Gastroesophageal sphincter (tissue), 4 donors: ENCODE measurements around the gene PTPN13. TPM values are rescaled to one million over a fixed set of nuclear protein-coding genes. Genes with fewer than 3 reads are reported as not detected.

Experiments used
- ATAC-seq: fragments of 150-250 bp; one replicate; pipeline ENCODE4 v1.9.1; 2016; ENCODE audit warnings: mild to moderate bottlenecking, moderate library complexity
- H3K27ac ChIP-seq, 4 donors: fragments of 200-600 bp; sonication (generic) in 3 of 4; 1 replicate in 3 of 4; 2 replicates in 1 of 4; pipeline ENCODE4 v1.5.1; 2016 to 2019
- H3K27me3 ChIP-seq: fragments of 200-600 bp; sonication (generic); one replicate; pipeline ENCODE4 v1.5.1; 2019
- H3K36me3 ChIP-seq, 2 donors: fragments of 200-600 bp; sonication (generic); one replicate each; pipeline ENCODE4 v1.5.1; 2019; ENCODE audit warnings: control low read depth in 1 of 2
- H3K4me1 ChIP-seq, 3 donors: fragments of 200-600 bp; sonication (generic); 1 replicate in 2 of 3; 2 replicates in 1 of 3; pipeline ENCODE4 v1.5.1; 2016 to 2019; ENCODE audit warnings: control low read depth in 2 of 3
- H3K4me3 ChIP-seq, 2 donors: fragments of 200-600 bp; sonication (generic); one replicate each; pipeline ENCODE4 v1.5.1; 2019; ENCODE audit warnings: mild to moderate bottlenecking in 1 of 2, moderate library complexity in 1 of 2
- H3K9me3 ChIP-seq, 3 donors: fragments of 200-600 bp; sonication (generic); one replicate each; pipeline ENCODE4 v1.5.1; 2017 to 2019; ENCODE audit warnings: control low read depth in 2 of 3
- CTCF ChIP-seq, 4 experiments: fragments of 200-600 bp in 2 of 4; fragments of 450-650 bp in 2 of 4; sonication (generic) in 1 of 4; IDR thresholded peaks; one replicate each; pipeline ENCODE4 v1.5.1; 2017 to 2019; ENCODE audit warnings: antibody characterized with exemption in 4 of 4, mild to moderate bottlenecking in 2 of 4, moderate library complexity in 2 of 4
- EP300 ChIP-seq: sonication (generic); formaldehyde crosslinking; IDR thresholded peaks from one replicate; pipeline ENCODE4 v1.6.1; 2017; ENCODE audit warnings: antibody characterized with exemption, mild to moderate bottlenecking
- POLR2A ChIP-seq, 2 donors: fragments of 450-650 bp; IDR thresholded peaks; one replicate each; pipeline ENCODE4 v1.6.1; 2017; ENCODE audit warnings: antibody characterized with exemption in 2 of 2, mild to moderate bottlenecking in 2 of 2, moderate library complexity in 1 of 2
- POLR2AphosphoS5 ChIP-seq: sonication (generic); formaldehyde crosslinking; IDR thresholded peaks from one replicate; pipeline ENCODE4 v1.6.1; 2017; ENCODE audit warnings: antibody characterized with exemption
- WGBS, 2 donors: methylation state at CpG; one replicate each; pipeline ENCODE4 v1.1.5; 2018; ENCODE audit warnings: low coverage in 1 of 2; 5-methylcytosine and 5-hydroxymethylcytosine counted together
- total RNA-seq, 4 donors: library from RNA; depleted of rRNA; stranded (reverse); fragments of >200 nt; gene quantifications; one replicate each; pipeline ENCODE4 v1.1.0, GENCODE V29; 2016

Gene PTPN13
- total RNA-seq, 4 donors from 2014 or later: 12.8 to 22.7 (median 20.7) TPM

GRCh38 chr4:86848732-86849619, 254.9 kb downstream of the PTPN13 start, which contains the start of gene SLC10A6:
SLC10A6 (minus strand) TSS chr4:86849384; CDS start chr4:86849115, 269 bp downstream.
- no peaks in the 10 kb centered on the region for H3K36me3 ChIP-seq
- no peaks in the 10 kb centered on the region for H3K27me3 ChIP-seq
- peak within 1 kb of the TSS in 1 of 2 donors; percentile 37 for H3K4me3 ChIP-seq
- WGBS, 2 donors: 64 to 65% methylated on average over 5 to 7 of the region's 11 CpGs
- H3K9me3 ChIP-seq: no peaks in the 10 kb centered on the region
- peak within 1 kb of the TSS in 3 of 4 donors; percentile 51 to 55 (median 53) for H3K27ac ChIP-seq
- TF ChIP-seq CTCF (IDR thresholded peaks at IDR 0.05) (no peak), POLR2A (IDR thresholded peaks at IDR 0.05) (no peak), EP300 (no peak), POLR2AphosphoS5 (no peak)
- peak; percentile 47 for ATAC-seq
- no peaks in the 10 kb centered on the region for H3K4me1 ChIP-seq

GRCh38 chr4:86853209-86853608, 259.1 kb downstream of the PTPN13 start:
- no peaks in the 10 kb centered on the region for H3K27me3 ChIP-seq
- WGBS, 2 donors: 67 to 84% methylated on average over 4 to 5 of the region's 5 CpGs
- H3K9me3 ChIP-seq: no peaks in the 10 kb centered on the region
- ATAC-seq: no peak
- H3K4me1 ChIP-seq: no peaks in the 10 kb centered on the region
- no peaks in the 10 kb centered on the region for H3K36me3 ChIP-seq
- TF ChIP-seq POLR2A (IDR thresholded peaks at IDR 0.05) (no peak), POLR2AphosphoS5 (no peak), EP300 (no peak), CTCF (IDR thresholded peaks at IDR 0.05) (no peak)
- H3K4me3 ChIP-seq: no peak overlapping the region
- H3K27ac ChIP-seq: no peak overlapping the region

GRCh38 chr4:86855572-86855971, 261.5 kb downstream of the PTPN13 start:
- Histone ChIP-seq H3K9me3 (no peaks in the 10 kb centered on the region), H3K27me3 (no peaks in the 10 kb centered on the region), H3K4me3 (no peak overlapping the region), H3K27ac (no peak overlapping the region), H3K36me3 (no peaks in the 10 kb centered on the region), H3K4me1 (no peaks in the 10 kb centered on the region)
- no peak for ATAC-seq
- TF ChIP-seq EP300 (no peak), CTCF (IDR thresholded peaks at IDR 0.05) (no peak)
- WGBS, 2 donors: 61 to 75% methylated on average over 2 of the region's 2 CpGs

GRCh38 chr4:86856896-86857295, 262.8 kb downstream of the PTPN13 start:
- Histone ChIP-seq H3K4me3 (no peak overlapping the region), H3K27me3 (no peaks in the 10 kb centered on the region), H3K9me3 (no peaks in the 10 kb centered on the region), H3K27ac (no peak overlapping the region), H3K36me3 (no peaks in the 10 kb centered on the region), H3K4me1 (no peaks in the 10 kb centered on the region)
- no peak for TF ChIP-seq EP300
- TF ChIP-seq POLR2AphosphoS5: no peak
- no peak for TF ChIP-seq POLR2A (IDR thresholded peaks at IDR 0.05)
- no peak for TF ChIP-seq CTCF (IDR thresholded peaks at IDR 0.05)
- ATAC-seq: no peak
- WGBS, 2 donors: 54 to 58% methylated on average over 1 of the region's 1 CpG
